CD8-positive, alpha-beta memory T cell (primary cell): Measurements from ENCODE around the gene RFTN2. TPM values are rescaled to one million over a fixed set of nuclear protein-coding genes. Genes with fewer than 3 reads are reported as not detected.

ENCODE experiments used
- polyA plus RNA-seq: library from polyadenylated mRNA; unstranded; fragments of 300-500 nt; fragmentation: Illumina TruSeq; gene quantifications from one replicate; pipeline ENCODE4 v1.2.3, GENCODE V29; 2021
- total RNA-seq, 2 experiments: library from RNA; stranded (reverse); gene quantifications; one replicate each; pipeline ENCODE4 v1.2.3, GENCODE V29; 2021

Gene RFTN2
- total and polyA plus RNA-seq, 3 experiments from 2014 or later = 0.06 to 0.09 TPM; not detected in 1

Other genes starting within 250 kb of the RFTN2 start
- gene SF3B1, start 240.6 kb downstream of the RFTN2 start, total RNA-seq = 100 to 1,000 TPM; 281 to 287 TPM
- 153 TPM for gene SF3B1, start 240.6 kb downstream of the RFTN2 start, polyA plus RNA-seq
- gene COQ10B, start 222.0 kb downstream of the RFTN2 start, total RNA-seq = 10 to 100 TPM; 23.4 to 23.7 TPM
- 42.6 TPM for gene COQ10B, start 222.0 kb downstream of the RFTN2 start, polyA plus RNA-seq
- gene HSPD1, start 175.7 kb downstream of the RFTN2 start, total RNA-seq = 1,000 to 10,000 TPM; 1,152 to 1,183 TPM
- 110 TPM for gene HSPD1, start 175.7 kb downstream of the RFTN2 start, polyA plus RNA-seq
- 100 to 1,000 TPM; 449 to 476 TPM for gene HSPE1, start 175.2 kb downstream of the RFTN2 start, total RNA-seq
- gene HSPE1, start 175.2 kb downstream of the RFTN2 start, polyA plus RNA-seq = 141 TPM
- gene MOB4, start 159.5 kb downstream of the RFTN2 start, total RNA-seq = 10 to 100 TPM; 21.9 to 26.2 TPM
- 26.1 TPM for gene MOB4, start 159.5 kb downstream of the RFTN2 start, polyA plus RNA-seq
- 10 to 100 TPM; 27.1 to 27.9 TPM for gene MARS2, start 29.8 kb upstream of the RFTN2 start, total RNA-seq
- 8.5 TPM for gene MARS2, start 29.8 kb upstream of the RFTN2 start, polyA plus RNA-seq
- gene BOLL, start 109.7 kb upstream of the RFTN2 start, total RNA-seq = not detected
- not detected for gene BOLL, start 109.7 kb upstream of the RFTN2 start, polyA plus RNA-seq
- gene PLCL1, start 129.0 kb upstream of the RFTN2 start, total RNA-seq = under 1 TPM; 0.70 to 0.71 TPM
- 2.0 TPM for gene PLCL1, start 129.0 kb upstream of the RFTN2 start, polyA plus RNA-seq